Motor neuron (in vitro differentiated cells): ENCODE results near the gene TMEM39A. TPM values are rescaled to one million over a fixed set of nuclear protein-coding genes. Genes with fewer than 3 reads are reported as not detected.
A peak's percentile ranks its signal among the peaks of the same experiment; 100 is the strongest.

ENCODE experiments used
- ATAC-seq, 8 experiments: fragments of 200-7000 bp; cut with Tn5 transposase; replicated peaks in 6 of 8; 2 replicates each; pipeline ENCODE4 v1.8.0; 2021; ENCODE audit warnings: mild to moderate bottlenecking in 8 of 8, moderate library complexity in 8 of 8
- H3K27ac ChIP-seq, 2 donors: fragments of 250-450 bp; sonication (Bioruptor Pico); 2 replicates each; pipeline ENCODE4 v1.9.0; 2021; ENCODE audit warnings: antibody characterized with exemption in 2 of 2, mild to moderate bottlenecking in 2 of 2, moderate library complexity in 1 of 2
- H3K4me1 ChIP-seq, 2 donors: fragments of 250-450 bp; sonication (Bioruptor Pico); replicated peaks in 1 of 2; 2 replicates each; pipeline ENCODE4 v1.6.1; 2021; ENCODE audit warnings: antibody characterized with exemption in 2 of 2, mild to moderate bottlenecking in 2 of 2, moderate library complexity in 1 of 2
- H3K4me3 ChIP-seq, 5 donors: fragments of 250-450 bp; sonication (Bioruptor Pico); 2 replicates each; pipeline ENCODE4 v1.9.0; 2021; ENCODE audit warnings: antibody characterized with exemption in 5 of 5, mild to moderate bottlenecking in 5 of 5, moderate library complexity in 4 of 5
- WGBS, 10 experiments: fragments of 450-650 bp; shearing (Covaris generic); methylation state at CpG; one replicate each; pipeline ENCODE4 v1.0.0; 2022; 5-methylcytosine and 5-hydroxymethylcytosine counted together
- in situ Hi-C, 9 experiments: fragments of 400-800 bp; cut with MboI; loops; one replicate each; pipeline ENCODE4 v1.15.0; 2021; ENCODE audit warnings: low sequenced_read_pairs in 9 of 9, low pct_unique_long_range_greater_than_20kb in 2 of 9; ENCODE audit not compliant: unreplicated experiment in 9 of 9
- total RNA-seq, 8 experiments: library from RNA; unstranded; fragments of 300-600 nt; gene quantifications; 2 replicates each; pipeline versions ENCODE4 v1.2.3 to v1.2.4, GENCODE V29; 2022

TMEM39A gene
- total RNA-seq, 8 experiments from 2014 or later: 10.6 to 27.5 (median 23.1) TPM

- Histone ChIP-seq H3K4me3 (no peak overlapping the region), H3K27ac (no peak overlapping the region), H3K4me1 (no peaks in the 10 kb centered on the region)
- 88 to 100% (median 100%) methylated on average over 1 to 2 of the region's 2 CpGs; no CpG with 5 or more reads in 1 of the 10 experiments for WGBS, 10 experiments
- in situ Hi-C loops: no loop called here
- ATAC-seq: no peak
These were observed 26.7 kb upstream of the TMEM39A start for GRCh38 chr3:119490153-119490552.

DNA sequence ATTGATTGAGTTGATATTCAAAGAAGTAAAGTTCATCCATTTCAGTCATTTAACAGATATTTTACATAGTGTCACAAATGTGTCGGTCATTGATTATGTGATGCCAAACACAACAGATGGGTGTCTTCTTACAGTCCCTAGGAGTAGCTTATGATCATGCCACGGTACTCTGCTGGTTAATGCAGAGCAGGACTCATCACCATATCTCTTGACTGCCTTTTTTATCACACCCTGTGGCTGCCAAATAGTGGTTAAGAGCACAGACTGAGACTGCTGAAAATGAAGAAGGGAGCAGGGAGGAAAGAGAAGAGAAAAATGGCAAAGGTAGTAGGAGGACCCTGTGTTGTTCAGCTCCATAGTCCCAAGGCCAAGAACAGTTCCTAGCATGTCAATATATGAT lies 22.1 kb upstream of the TMEM39A start:
- no peak overlapping the region for H3K4me3 ChIP-seq
- 60 to 100% (median 91%) methylated on average over 1 to 2 of the region's 2 CpGs; no CpG with 5 or more reads in 1 of the 10 experiments for WGBS, 10 experiments
- no peak for ATAC-seq
- no peak overlapping the region for H3K27ac ChIP-seq
- in situ Hi-C loops: no loop called here
- H3K4me1 ChIP-seq: no peaks in the 10 kb centered on the region

DNA sequence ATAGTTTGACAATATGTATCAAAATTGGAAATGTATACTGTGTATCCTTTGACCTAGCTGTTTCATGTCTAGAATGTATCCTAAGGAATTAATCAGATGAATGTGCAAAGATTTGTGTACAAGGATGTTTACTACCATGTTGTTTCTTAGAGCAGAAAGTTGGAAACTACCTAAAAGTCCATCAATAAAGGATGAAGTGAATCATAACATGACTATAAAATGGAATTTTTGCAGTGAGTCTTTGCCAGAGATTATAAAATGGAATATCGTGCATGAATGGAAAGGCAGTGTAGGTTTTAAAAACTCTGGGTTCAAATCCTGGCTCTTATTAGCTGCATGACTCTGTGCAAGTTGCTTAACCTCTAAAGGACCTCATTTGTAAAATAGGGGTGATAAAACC lies 19.7 kb upstream of the TMEM39A start:
- WGBS, 10 experiments: 25 to 100% (median 88%) methylated on average over 1 of the region's 1 CpG; no CpG with 5 or more reads in 1 of the 10 experiments
- ATAC-seq: no peak
- in situ Hi-C loops: no loop called here

GRCh38 chr3:119481079-119481478 lies 17.7 kb upstream of the TMEM39A start:
- in situ Hi-C loops: no loop called here
- Histone ChIP-seq H3K4me1 (no peaks in the 10 kb centered on the region), H3K4me3 (no peak overlapping the region), H3K27ac (no peak overlapping the region)
- WGBS, 10 experiments: 67 to 100% (median 94%) methylated on average over 1 to 2 of the region's 2 CpGs; no CpG with 5 or more reads in 1 of the 10 experiments
- no peak for ATAC-seq

More for the DNA sequence above, 19.7 kb upstream of the TMEM39A start:
- Histone ChIP-seq H3K4me3 (no peak overlapping the region), H3K4me1 (no peaks in the 10 kb centered on the region), H3K27ac (no peak overlapping the region)

- Histone ChIP-seq H3K27ac (no peak overlapping the region), H3K4me1 (peaks cover 13% of the 10 kb centered on the region in 2 donors), H3K4me3 (no peak overlapping the region)
- no peak for ATAC-seq
- in situ Hi-C loops: loop anchor here in 1 of 9 experiments (25.0 kb wide), 1 partner anchor 216 kb away; the partner anchor contains the start of gene COX17
- 80 to 100% (median 100%) methylated on average over 1 to 5 of the region's 6 CpGs; no CpG with 5 or more reads in 1 of the 10 experiments for WGBS, 10 experiments
These were observed 7.5 kb upstream of the TMEM39A start for GRCh38 chr3:119470866-119471265.

DNA sequence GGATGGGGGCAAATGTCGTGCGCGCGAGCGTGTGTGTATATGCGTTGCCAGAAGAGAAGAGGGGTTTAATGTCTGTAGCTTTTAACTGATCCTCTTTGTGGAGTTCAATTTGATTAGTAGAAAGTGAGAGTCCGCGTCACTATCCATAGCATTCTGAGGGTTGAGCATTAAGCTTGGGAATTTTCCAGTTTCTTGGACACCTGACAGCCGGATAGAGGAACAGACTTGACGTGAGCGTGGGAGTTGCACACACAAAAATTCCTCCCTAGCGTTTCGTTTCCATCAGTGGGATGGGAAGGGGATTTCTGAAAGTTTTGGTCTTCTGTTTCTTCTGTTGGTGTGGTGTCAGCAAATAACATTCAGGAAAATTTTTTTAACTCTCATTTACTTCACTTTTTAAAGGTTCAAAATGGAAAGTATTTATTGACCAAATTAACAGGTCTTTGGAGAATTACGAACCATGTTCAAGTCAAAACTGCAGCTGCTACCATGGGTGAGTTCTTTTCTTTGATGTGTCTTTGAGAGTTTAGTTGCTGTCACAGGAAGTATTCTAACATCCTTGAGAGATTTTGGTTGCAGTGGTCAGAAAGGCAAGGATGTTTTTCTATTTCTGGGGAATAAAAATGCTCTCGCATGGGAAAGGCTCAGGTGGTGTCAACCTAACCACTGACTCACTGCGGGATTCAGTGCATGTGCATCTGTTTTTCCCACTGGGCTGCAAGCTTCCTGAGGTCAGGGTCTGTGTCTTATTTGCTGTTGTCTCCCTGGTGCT lies 6.2 kb upstream of the TMEM39A start:
- Histone ChIP-seq H3K4me1 (peaks cover 13% of the 10 kb centered on the region in 2 donors), H3K27ac (peak overlapping the region; percentile 65 to 73), H3K4me3 (peak overlapping the region; percentile 74 to 92 (median 81))
- 5 to 75% (median 22%) methylated on average over 2 to 14 of the region's 16 CpGs; no CpG with 5 or more reads in 1 of the 10 experiments for WGBS, 10 experiments
- in situ Hi-C loops: loop anchor here in 1 of 9 experiments (25.0 kb wide), 1 partner anchor 218 kb away; the partner anchor contains the start of gene COX17
- ATAC-seq: peak in 3 of 8 experiments; percentile 14 to 21 (median 21)

- peak overlapping the region in 1 of 5 donors; percentile 87 for H3K4me3 ChIP-seq
- peaks cover 17 to 19% of the 10 kb centered on the region in 2 donors for H3K4me1 ChIP-seq
- ATAC-seq: no peak
- 29 to 86% (median 79%) methylated on average over 1 to 2 of the region's 2 CpGs; no CpG with 5 or more reads in 4 of the 10 experiments for WGBS, 10 experiments
- in situ Hi-C loops: loop anchor here in 1 of 9 experiments (25.0 kb wide), 1 partner anchor 219 kb away; the partner anchor contains the start of gene COX17
- no peak overlapping the region for H3K27ac ChIP-seq
These were observed 4.6 kb upstream of the TMEM39A start for GRCh38 chr3:119468041-119468440.

DNA sequence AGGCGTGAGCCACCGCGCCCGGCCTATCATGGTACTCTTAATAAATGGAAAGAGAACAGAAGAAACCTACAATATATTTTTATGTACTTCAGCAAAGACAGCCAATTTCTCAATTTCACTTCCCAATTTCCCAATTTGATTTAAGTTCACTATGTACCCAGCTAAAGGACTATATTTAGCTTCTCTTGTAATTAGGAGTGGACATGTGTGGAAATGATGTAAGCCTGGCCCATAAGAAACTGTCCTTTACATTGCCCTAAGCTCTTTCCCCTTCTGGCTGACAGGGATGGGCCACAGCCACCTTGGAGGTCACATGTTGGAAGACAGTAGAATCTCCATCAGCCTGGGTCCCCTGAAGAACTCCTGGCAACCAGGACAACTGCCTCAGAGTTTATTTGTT lies 6.2 kb downstream of the TMEM39A start:
- no peak for ATAC-seq
- in situ Hi-C loops: loop anchor here in 1 of 9 experiments (25.0 kb wide), 1 partner anchor 230 kb away; the partner anchor contains the start of gene COX17

DNA sequence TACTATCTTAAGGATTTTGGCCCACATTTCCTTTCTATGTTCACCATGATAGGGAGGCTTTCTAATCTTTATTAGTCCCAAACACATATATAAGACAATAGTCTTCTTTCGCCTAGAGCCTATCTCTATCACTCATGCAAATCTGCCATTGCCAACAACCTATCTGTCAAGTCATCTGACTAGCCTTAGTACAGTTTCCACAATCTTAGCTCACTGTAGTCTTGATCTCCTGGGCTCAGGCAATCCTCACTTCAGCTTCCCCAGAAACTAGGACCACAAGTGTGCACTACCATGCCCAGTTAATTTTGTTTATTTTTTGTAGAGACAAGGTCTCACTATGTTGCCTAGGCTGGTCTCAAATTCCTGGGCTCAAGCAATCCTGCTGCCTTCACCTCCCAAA lies 6.9 kb downstream of the TMEM39A start:
- WGBS, 10 experiments: 100% methylated on average over 1 of the region's 1 CpG; no CpG with 5 or more reads in 5 of the 10 experiments
- Histone ChIP-seq H3K27ac (no peak overlapping the region), H3K4me3 (no peak overlapping the region), H3K4me1 (peaks cover 5 to 8% of the 10 kb centered on the region in 2 donors)
- in situ Hi-C loops: loop anchor here in 1 of 9 experiments (25.0 kb wide), 1 partner anchor 231 kb away; the partner anchor contains the start of gene COX17
- ATAC-seq: no peak

More for the DNA sequence above, 6.2 kb downstream of the TMEM39A start:
- H3K27ac ChIP-seq: no peak overlapping the region
- H3K4me1 ChIP-seq: peaks cover 10 to 15% of the 10 kb centered on the region in 2 donors
- no peak overlapping the region for H3K4me3 ChIP-seq
- 94 to 100% (median 100%) methylated on average over 3 to 4 of the region's 4 CpGs; no CpG with 5 or more reads in 4 of the 10 experiments for WGBS, 10 experiments

GRCh38 chr3:119453822-119454221 lies 9.6 kb downstream of the TMEM39A start:
- peak in 4 of 8 experiments; percentile 6 to 91 (median 52) for ATAC-seq
- no peak overlapping the region for H3K27ac ChIP-seq

DNA sequence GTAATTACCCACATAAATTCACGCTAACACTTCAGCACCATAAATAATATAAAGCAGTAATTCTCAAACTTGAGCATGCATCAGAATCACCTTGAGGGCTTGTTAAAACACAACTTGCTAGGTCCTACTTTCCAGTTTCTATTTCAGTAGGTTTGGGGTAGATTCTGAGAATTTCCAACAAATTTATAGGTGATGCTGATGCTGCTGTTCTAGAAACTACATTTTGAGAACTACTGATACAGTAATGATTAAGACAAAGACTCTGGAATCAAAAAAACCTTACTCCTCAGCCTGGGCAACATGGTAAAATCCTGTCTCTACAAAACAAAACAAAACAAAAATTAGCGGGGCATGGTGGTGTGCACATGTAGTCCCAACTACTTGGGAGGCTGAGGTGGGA lies 18.8 kb downstream of the TMEM39A start:
- Histone ChIP-seq H3K27ac (no peak overlapping the region), H3K4me3 (no peak overlapping the region), H3K4me1 (no peaks in the 10 kb centered on the region)
- 93 to 100% (median 100%) methylated on average over 1 to 2 of the region's 2 CpGs; no CpG with 5 or more reads in 3 of the 10 experiments for WGBS, 10 experiments
- ATAC-seq: no peak
- in situ Hi-C loops: no loop called here

More at GRCh38 chr3:119453822-119454221, 9.6 kb downstream of the TMEM39A start:
- WGBS, 10 experiments: 0 to 100% (median 33%) methylated on average over 1 of the region's 1 CpG; no CpG with 5 or more reads in 3 of the 10 experiments
- in situ Hi-C loops: loop anchor here in 1 of 9 experiments (25.0 kb wide), 1 partner anchor 233 kb away; the partner anchor contains the start of gene COX17
- Histone ChIP-seq H3K4me3 (no peak overlapping the region), H3K4me1 (peaks cover 4 to 5% of the 10 kb centered on the region in 2 donors)

GRCh38 chr3:119443179-119443578 lies 20.2 kb downstream of the TMEM39A start:
- Histone ChIP-seq H3K4me3 (no peak overlapping the region), H3K27ac (no peak overlapping the region), H3K4me1 (no peaks in the 10 kb centered on the region)
- no peak for ATAC-seq
- in situ Hi-C loops: no loop called here

- in situ Hi-C loops: no loop called here
- WGBS, 10 experiments: 77 to 100% (median 89%) methylated on average over 1 to 5 of the region's 6 CpGs; no CpG with 5 or more reads in 2 of the 10 experiments
- no peak for ATAC-seq
- Histone ChIP-seq H3K27ac (no peak overlapping the region), H3K4me3 (no peak overlapping the region), H3K4me1 (no peaks in the 10 kb centered on the region)
These were observed 25.6 kb downstream of the TMEM39A start for GRCh38 chr3:119437691-119438258.
